ENCODE data around the gene HNRNPH1.

HNRNPH1 gene

DNA sequence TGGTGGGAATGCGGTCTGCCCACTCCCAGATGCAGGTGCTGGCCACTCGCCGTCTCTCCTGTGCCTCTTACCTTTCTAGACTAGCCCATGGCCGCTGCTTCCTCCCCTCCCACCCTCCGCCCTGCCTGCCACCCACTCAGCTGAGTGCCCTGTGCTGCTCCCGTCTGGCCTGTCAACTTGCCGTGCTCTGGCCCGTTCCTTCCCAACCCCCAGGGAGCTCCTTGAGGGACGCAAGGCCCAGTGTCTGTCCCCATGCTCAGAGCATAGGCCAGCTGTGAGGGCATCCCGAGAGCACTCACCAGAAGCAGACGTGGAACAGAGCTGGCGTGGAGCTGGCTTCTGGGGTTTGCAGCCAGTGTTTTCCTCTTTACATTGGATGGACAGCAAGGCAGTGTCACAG is 20.2 kb downstream of the HNRNPH1 start:
- in situ Hi-C loops (cut with HindIII; ENCODE audit: low sequenced_read_pairs), result no loop called here
- H3K4me3 ChIP-seq (ENCODE audit: low read depth, low read length), result no peak overlapping the region
- TF ChIP-seq, protein P1, sequence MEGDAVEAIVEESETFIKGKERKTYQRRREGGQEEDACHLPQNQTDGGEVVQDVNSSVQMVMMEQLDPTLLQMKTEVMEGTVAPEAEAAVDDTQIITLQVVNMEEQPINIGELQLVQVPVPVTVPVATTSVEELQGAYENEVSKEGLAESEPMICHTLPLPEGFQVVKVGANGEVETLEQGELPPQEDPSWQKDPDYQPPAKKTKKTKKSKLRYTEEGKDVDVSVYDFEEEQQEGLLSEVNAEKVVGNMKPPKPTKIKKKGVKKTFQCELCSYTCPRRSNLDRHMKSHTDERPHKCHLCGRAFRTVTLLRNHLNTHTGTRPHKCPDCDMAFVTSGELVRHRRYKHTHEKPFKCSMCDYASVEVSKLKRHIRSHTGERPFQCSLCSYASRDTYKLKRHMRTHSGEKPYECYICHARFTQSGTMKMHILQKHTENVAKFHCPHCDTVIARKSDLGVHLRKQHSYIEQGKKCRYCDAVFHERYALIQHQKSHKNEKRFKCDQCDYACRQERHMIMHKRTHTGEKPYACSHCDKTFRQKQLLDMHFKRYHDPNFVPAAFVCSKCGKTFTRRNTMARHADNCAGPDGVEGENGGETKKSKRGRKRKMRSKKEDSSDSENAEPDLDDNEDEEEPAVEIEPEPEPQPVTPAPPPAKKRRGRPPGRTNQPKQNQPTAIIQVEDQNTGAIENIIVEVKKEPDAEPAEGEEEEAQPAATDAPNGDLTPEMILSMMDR (IDR thresholded peaks at IDR 0.05; ENCODE audit: low read depth, low read length), result no peak
- no peak for DNase-seq (ENCODE audit: low read depth, low spot score)

DNA sequence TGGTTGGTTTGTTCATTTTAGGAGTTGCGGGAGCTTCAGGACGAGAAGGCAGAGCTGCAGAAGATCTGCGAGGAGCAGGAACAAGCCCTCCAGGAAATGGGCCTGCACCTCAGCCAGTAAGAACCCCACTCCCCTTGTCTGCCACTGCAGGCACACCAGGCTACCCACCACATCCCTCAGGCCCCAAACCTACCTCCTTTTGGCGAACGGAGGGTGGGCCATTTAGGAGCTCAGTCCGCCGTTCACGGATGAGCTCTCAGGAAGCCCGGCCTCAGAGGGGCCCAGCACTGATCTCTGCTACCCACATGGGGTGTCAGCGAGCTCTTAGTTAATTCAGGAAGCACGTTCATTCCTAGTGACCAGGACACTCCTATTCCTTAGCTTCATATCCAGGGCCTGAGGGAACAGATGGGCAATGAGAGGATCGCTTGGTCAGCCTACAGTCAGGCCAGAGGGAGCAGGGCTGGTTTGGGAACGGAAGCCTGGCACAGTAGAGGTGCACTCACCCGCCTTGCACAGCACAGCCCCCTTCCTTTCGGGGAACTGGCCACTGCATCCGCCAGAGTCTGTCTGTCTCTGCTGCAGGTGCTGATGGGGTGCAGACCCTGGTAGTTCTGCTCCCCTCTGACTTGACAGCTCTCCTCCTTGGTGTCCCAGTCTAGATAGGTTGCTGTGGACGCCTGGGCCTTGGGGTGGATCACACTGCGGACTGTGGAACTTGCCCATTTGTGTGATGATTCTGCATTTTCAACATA is 21.4 kb downstream of the HNRNPH1 start:
- no peak for DNase-seq (ENCODE audit: low read depth, low spot score)
- in situ Hi-C loops (cut with HindIII; ENCODE audit: low sequenced_read_pairs), result no loop called here
- no peak overlapping the region for H3K4me3 ChIP-seq (ENCODE audit: low read depth, low read length)
- TF ChIP-seq, protein P1 (IDR thresholded peaks at IDR 0.05; ENCODE audit: low read depth, low read length), result no peak

DNA sequence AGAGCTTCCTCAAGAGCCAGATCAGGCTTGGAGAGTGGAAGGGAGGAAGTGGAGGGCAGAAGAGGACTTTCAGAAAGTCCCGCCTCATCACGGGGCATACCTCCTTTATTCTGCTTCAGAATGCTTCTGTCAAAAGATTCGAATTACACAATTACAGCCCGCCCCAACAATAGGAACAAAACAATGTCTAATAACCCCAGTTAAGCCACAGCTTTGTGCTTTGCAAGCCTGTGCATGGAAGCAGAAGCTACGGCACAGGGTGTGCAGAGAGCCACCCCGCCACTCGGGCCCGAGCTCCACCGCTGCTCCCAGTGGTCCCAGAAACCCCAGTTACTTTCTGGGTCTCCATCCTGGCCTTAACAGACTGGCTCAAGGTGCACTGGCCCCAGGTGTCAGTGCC is 23.5 kb downstream of the HNRNPH1 start:
- TF ChIP-seq, protein P1 (IDR thresholded peaks at IDR 0.05; ENCODE audit: low read depth, low read length), result no peak
- in situ Hi-C loops (cut with HindIII; ENCODE audit: low sequenced_read_pairs), result no loop called here
- H3K4me3 ChIP-seq (ENCODE audit: low read depth, low read length), result no peak overlapping the region
- DNase-seq (ENCODE audit: low read depth, low spot score), result no peak

DNA sequence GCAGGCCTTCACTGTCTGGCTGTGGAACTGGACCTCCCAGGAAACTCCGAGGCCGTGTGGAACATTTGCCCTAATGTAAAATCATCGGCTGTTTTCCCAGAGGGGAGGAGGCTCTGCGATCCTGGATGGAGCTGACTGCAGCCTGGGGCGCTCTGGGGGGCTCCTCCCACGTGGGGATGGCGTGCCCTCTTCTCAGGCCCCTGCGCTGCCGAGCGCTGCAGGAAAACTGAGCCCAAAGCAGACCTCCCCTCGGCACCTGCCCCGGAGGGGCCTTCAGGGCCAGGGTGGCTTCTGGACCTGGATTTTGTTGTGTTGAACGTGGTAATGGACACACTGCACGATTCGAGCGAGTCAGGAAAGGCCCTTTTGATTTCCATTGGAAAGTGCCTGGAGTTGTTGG is 23.9 kb downstream of the HNRNPH1 start:
- in situ Hi-C loops (cut with HindIII; ENCODE audit: low sequenced_read_pairs), result no loop called here
- H3K4me3 ChIP-seq (ENCODE audit: low read depth, low read length), result no peak overlapping the region
- DNase-seq (ENCODE audit: low read depth, low spot score), result no peak

DNA sequence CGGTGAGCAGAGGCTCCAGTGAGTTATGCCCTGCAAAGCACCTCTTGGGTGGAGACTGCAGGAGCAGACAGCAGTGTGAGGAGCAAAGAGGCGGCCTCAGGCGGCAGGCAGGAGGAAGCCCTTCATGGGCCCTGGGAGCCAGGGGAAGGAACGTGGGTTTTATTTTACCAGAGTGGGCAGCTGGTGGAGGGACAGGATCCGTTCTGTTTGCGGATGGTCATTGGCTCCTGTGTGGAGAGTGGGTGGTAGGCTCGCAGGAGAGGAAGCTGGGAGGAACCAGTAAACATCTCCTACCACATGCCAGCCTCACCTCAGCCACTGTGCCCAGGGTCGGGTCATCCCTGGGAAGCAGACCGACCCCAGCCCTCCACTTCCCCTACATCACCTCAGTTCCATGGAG is 24.4 kb downstream of the HNRNPH1 start:
- TF ChIP-seq, protein P1 (IDR thresholded peaks at IDR 0.05; ENCODE audit: low read depth, low read length), result no peak
- in situ Hi-C loops (cut with HindIII; ENCODE audit: low sequenced_read_pairs), result no loop called here
- H3K4me3 ChIP-seq (ENCODE audit: low read depth, low read length), result no peak overlapping the region
- no peak for DNase-seq (ENCODE audit: low read depth, low spot score)

More for the DNA sequence above, 23.9 kb downstream of the HNRNPH1 start:
- TF ChIP-seq, protein P1 (IDR thresholded peaks at IDR 0.05; ENCODE audit: low read depth, low read length), result no peak

DNA sequence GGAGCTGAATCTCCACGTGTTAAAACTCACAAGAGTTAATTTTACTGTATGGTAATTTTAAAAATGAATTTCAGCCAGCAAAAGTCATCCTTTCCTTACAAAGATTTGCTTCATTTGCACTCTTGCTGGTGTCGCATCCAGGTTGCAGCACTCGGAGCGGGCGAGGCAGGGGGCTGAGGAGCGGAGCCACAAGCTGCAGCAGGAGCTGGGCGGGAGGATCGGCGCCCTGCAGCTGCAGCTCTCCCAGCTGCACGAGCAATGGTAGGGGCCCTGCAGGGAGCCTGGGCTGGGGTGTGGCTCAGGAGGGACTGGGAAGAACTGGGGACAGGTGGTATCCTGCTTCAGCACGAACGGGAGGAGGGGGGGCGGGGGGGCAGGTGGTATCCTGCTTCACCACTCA is 27.1 kb downstream of the HNRNPH1 start:
- TF ChIP-seq, protein P1 (IDR thresholded peaks at IDR 0.05; ENCODE audit: low read depth, low read length), result no peak
- in situ Hi-C loops (cut with HindIII; ENCODE audit: low sequenced_read_pairs), result no loop called here
- no peak for DNase-seq (ENCODE audit: low read depth, low spot score)
- H3K4me3 ChIP-seq (ENCODE audit: low read depth, low read length), result no peak overlapping the region

Measured in astrocyte of the spinal cord (primary cell).